Choroid plexus epithelial cell (primary cell): ENCODE results near the gene SSX2IP.

Experiments
- DNase-seq: peaks from one replicate; pipeline ENCODE4 v3.0.0-alpha.2; 2010; ENCODE audit warnings: low read depth
- H3K4me3 ChIP-seq: 2 replicates; pipeline ENCODE4 v1.5.1; 2011; ENCODE audit warnings: low read depth, mild to moderate bottlenecking, control low read depth, low read length, moderate library complexity
- TF ChIP-seq, protein P1 (sequence below): conservative IDR thresholded peaks from 2 replicates; pipeline ENCODE4 v1.5.1; 2011; ENCODE audit warnings: low read depth, mild to moderate bottlenecking, control low read depth, inconsistent platforms, low read length, moderate library complexity

The SSX2IP gene

DNA sequence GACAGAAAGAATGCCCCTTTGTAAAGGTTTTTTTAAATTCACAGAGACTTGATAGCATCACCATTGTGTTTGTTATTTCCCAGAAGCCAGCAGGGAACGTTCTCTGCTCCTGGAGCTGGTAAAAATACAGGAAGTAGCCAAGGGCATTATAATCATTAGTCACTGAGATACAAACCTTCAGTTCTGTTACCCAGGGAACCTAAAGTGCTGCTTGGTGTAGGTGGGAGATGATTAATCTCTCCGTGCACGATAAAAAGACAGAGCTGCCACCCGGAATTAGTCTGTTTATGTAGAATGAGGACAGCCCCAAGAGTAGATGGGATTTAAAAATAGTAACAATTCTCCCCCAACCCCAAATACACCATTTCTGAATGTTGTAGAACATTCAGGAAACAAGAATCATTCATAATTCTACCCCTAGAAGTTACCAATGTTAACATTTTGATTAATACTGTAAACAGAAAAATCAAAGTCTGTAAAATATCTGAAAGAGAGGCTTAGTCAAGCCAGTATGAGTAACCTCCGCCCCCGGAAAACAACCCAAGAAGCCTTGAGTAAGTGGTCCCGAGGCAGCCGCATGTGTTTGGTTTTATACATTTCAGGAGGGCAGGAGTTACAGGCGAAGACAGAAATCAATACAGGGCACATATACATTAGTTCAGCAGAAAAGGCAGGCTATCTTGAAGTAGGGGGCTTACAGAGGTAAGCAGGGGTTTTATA is 70.7 kb downstream of the SSX2IP start:
- TF ChIP-seq, protein P1, sequence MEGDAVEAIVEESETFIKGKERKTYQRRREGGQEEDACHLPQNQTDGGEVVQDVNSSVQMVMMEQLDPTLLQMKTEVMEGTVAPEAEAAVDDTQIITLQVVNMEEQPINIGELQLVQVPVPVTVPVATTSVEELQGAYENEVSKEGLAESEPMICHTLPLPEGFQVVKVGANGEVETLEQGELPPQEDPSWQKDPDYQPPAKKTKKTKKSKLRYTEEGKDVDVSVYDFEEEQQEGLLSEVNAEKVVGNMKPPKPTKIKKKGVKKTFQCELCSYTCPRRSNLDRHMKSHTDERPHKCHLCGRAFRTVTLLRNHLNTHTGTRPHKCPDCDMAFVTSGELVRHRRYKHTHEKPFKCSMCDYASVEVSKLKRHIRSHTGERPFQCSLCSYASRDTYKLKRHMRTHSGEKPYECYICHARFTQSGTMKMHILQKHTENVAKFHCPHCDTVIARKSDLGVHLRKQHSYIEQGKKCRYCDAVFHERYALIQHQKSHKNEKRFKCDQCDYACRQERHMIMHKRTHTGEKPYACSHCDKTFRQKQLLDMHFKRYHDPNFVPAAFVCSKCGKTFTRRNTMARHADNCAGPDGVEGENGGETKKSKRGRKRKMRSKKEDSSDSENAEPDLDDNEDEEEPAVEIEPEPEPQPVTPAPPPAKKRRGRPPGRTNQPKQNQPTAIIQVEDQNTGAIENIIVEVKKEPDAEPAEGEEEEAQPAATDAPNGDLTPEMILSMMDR, result no peak
- peak; percentile 81 for DNase-seq
- H3K4me3 ChIP-seq, result no peak overlapping the region

DNA sequence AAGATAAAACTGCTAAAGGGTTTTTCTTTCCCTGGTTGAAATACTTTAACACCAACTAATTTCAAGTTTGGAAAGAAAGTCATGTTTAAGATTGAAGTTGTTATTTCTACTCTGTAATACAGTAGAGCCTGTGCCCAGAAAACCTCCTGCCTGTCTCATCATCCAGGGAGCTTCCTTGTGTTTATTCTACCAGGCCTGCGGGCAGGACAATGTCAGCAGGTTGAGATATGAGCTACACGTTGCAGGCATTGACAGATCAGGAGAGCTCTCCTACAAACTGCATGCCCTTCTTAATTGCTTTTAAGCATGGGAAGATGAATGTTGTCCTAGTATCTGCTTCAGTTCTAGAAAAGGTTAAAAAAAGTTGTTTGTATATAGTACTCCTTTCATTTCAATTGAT is 72.9 kb downstream of the SSX2IP start:
- TF ChIP-seq, protein P1, result no peak
- no peak for DNase-seq
- no peak overlapping the region for H3K4me3 ChIP-seq

GRCh38 chr1:84615790-84616189 is 74.5 kb downstream of the SSX2IP start:
- H3K4me3 ChIP-seq, result no peak overlapping the region
- no peak for DNase-seq
- TF ChIP-seq, protein P1, result no peak

- DNase-seq, result no peak
- TF ChIP-seq, protein P1, result no peak
- H3K4me3 ChIP-seq, result no peak overlapping the region
Observed at GRCh38 chr1:84613887-84614286, 76.4 kb downstream of the SSX2IP start.

DNA sequence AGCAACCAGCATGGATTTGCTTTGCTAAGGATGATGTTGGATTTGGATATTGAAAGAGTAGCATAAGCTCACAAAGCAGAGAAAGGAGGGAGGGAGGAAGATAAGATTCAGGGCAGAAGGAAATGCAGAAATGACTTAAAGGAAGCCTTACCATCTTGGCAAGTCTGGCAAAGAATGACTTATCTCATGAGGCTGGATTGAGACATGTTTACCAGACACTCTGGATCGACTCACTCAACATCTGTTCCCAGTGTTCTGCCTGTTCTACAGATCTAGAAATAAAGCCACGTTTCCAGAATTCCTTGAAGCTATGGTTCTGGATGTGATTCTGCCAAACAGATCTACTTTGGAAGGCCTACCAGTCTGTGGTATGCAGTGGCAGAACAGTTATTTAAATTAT is 77.2 kb downstream of the SSX2IP start:
- TF ChIP-seq, protein P1, result no peak
- no peak overlapping the region for H3K4me3 ChIP-seq
- peak; percentile 29 for DNase-seq

GRCh38 chr1:84611796-84612195 is 78.5 kb downstream of the SSX2IP start:
- TF ChIP-seq, protein P1, result no peak
- DNase-seq, result peak; percentile 82
- peak overlapping the region; percentile 28 for H3K4me3 ChIP-seq

DNA sequence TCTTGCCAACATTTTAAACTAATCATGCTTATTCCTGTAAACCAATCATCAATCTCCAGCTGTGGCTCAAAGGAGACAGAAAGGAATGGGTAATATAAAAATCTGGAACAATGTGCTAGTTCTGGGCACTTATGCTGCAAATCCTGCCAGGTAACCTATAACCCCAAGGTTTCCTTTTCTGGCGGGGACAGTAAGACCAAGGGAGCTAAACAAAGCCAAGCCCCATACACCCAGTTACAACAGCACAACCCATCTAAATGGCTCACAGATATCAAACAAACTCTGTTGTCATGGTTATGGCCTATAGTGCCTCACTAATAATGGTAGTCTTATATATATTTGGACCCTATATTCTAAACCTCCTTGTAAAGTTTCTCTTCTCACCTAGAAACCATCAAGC is 79.2 kb downstream of the SSX2IP start:
- TF ChIP-seq, protein P1, result no peak
- no peak overlapping the region for H3K4me3 ChIP-seq
- DNase-seq, result no peak
